GM18526 (cell line): Measurements from ENCODE around the gene PLEKHH1.

Source experiments
- POLR2A ChIP-seq: IDR thresholded peaks from 3 replicates; pipeline ENCODE4 v1.6.1; 2011; ENCODE audit not compliant: insufficient read length; ENCODE audit errors: extremely low read depth

PLEKHH1 gene

DNA sequence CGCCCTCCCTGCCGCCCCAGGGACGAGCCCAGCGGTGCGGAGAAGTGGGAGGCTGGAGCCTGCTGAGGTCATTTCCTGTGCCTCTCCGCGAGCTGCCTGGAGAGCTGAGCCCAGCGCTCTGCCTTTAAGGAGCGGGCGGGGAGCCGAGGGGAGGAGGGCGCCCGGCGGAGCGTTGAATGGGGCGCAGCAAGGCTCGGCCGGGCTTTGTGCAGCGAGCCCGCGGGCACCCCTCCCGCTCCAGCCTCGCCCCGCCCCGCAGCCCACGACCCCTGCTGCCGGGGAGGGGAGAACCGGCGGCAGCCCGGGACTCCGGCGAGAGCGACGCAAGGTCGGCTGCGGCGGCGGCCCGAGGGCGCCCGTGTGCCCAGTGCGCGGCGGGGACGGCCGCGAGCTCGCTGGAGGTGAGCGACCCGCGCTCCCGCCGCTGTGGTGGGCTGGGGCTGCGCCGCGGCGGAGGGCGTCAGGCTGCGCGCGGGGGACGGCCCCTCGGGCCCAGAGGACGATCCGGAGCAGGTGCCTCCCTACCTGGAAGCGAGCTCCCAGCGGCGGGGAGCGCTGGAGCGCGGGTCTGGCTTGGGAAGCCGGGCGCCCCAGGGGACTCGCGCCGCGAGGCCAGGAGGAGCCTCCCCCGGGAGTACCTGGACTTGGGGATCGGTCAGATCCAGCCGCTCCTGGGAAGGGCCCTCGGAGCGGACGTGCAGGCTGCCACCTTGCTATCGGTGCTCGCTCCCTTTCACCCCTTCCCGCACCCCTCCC lies at the start of gene PLEKHH1:
PLEKHH1 (plus strand) TSS at position 293 of the 756 bp plus-strand sequence. CDS start 8,578 bp downstream, outside the sequence.
- peak; percentile 17 for TF ChIP-seq POLR2A

DNA sequence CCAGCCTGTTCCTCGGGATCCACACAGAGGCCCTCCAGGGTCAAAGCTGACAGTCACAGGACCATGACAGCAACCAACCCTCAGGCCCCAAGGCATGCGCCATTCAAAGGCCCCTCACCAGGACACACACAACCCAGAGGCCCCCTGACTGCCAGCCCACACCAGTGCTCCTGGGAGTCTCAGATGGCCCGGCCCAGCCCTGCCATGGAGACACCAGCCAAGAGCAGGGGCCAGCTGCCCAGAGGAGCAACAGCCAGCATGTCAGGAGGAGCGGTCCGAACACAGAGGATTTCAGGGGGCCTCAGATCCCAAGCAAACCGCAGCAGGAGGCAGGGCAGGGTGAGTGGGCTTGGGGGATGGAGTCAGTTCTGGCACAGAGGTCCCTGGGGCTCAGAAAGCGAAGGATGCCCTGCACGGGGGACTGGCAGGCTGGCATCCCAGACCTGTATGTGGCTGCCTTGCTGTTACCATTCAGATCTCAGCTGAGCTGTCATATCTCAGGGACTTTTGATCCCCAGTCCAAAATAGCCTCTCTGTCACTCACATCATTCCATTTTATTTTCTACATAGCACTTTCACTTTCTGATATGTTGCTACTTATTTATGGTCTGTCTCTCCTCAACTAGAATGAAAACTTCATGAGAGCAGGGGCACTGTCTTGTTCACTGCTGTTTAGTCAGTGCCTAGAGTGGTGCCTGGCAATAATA lies 49.4 kb upstream of the PLEKHH1 start:
- no peak for TF ChIP-seq POLR2A

DNA sequence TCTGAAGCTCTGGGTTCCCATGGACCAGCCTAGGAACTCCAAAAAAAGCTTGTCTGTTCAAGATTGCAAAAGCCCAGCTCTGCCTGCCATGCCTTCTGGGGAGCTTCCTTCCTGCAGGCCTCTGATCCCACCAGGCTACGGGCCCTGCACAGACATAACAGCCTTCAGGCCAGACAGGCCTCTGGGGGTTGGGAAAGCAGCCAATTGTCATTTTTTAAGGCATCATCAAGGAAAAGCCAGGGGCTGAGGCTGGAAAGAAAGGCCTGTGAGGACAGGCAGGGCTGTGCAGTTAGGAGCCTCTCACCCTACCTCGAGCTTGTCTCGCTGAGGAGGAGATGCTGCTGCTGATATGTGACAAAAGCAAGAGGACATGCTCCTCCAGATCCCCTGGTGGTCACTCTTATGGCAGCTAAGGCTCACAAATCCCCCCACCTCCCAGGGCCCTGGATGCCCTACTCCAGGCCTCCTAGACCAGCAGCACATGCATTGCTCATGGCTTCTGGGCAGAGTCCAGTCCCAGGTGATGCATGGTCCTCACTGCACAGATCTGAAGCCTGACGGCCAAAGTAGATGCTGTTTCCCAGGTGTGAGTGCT lies 47.5 kb upstream of the PLEKHH1 start:
- no peak for TF ChIP-seq POLR2A

DNA sequence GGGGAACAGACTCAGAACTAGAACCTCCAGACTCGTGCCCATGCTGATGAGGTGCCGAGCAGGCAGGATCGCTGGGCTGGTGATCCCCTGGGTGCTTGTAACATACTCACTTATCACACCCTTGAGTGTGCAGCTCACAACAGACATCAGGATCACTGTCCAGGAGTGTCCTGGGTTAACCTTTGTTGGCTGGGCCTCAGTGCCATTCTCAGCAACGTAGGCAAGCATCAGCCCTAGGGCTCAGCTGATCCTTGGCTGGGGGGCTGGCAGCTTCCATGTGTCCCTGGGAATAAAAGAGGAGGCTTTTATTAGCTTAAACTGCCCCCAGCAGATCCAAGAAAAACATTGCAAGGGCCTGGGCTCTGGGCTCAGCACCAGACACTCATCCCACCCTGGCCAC lies 46.2 kb upstream of the PLEKHH1 start:
- TF ChIP-seq POLR2A: no peak

DNA sequence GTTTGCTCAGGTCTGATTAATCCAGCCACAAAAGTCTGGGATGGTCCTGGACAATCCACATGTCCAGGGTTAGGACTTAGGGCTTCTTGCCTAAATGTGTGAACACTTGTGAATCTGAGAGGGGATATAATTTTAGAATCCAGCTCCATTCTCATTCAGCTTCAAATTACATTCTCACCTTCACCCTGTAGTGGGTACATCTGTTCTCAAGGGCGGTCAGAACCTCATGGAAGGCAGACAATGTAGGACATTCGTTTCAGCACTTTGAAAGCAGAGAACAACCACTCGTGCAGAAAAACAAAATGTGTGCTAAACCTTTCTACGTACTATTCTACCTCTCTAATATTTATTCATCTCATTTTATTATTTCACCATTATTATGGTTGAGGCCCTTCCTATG lies 45.8 kb upstream of the PLEKHH1 start:
- TF ChIP-seq POLR2A: no peak

DNA sequence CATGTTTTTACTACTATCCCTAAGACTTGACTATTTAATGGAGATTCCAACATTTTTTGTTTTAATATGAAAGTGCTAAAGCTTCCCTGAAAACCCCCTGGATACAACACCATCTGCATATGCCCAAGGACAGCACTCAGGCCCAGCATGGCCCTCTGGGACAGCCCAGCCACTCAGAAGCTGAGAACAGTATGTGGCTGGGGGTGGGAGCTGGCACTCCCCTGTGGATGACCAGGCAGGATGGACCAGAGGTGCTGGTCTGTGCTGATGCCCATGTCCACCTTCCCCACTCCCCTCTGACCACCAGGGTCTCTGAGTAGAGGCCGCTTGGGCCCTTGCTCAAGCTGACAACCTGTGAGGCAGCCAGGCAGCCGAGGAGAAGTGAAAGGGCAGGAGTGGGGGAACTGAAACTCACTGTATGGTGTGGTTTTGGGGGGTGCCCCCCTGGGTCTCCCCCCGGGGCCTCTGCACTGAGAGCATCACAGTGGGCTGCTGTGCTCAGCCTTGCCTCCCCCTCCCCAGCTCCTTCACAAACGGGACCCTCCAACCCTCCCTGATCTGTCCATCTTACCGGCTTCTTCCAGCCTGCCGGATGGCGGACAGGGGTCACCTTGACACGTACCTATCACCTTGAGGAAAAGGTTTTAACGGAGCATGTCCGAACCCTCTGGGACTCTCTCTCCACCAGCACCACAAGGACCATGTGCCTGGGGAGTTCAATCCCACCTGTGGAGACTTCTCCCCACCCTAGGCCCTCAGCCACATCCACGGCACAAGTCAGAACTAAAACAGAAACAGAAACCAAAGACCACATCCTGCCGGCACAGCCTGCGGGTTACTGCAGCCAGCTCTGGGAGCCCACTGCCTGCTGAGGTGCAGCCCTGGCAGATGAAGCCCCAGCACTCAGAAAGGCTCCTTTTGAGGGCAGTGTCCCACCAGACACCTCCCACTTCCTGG lies 44.9 kb upstream of the PLEKHH1 start, which contains the start of gene TMEM229B:
TMEM229B (minus strand) TSS at position 785 of the 957 bp plus-strand sequence. CDS start 14,798 bp downstream, outside the sequence.
- TF ChIP-seq POLR2A: no peak

DNA sequence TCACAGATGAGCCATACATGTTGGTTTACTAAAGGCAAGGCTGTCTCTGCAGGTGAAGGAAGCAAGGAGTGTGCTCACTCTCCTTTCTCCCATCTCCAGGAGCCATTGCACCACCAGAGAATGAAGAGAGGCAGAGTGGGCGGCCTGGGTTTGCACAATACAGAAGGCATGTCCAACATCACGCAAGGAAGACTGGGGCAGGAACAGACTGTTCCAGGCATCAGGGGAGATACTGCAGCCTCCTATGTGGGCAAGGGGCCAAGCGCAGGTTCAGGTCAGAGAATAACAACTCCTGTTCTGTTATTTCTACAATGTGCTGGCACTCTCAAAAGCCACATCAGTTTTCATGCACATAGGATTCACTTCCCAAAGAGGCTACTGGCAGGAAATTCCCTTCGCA lies 42.9 kb upstream of the PLEKHH1 start:
- TF ChIP-seq POLR2A: no peak

DNA sequence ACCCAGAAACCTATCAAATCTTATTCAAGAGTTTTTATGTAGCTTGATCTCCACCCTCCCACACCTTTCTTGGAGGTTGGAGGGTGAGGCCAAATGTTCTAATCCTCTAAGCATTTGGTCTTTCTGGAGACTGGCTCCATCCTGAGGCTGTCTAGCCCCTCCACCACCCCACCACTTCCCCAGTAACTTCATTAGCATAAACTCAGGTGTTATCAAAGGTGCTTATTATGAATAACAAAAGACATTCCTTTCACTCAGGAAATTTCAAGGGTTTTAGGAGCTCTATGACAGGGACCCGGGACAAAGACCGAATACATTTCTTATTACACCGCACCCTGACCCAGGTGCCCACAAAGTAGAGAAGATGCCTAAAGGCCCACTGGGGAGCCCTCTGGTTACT lies 41.8 kb upstream of the PLEKHH1 start:
- TF ChIP-seq POLR2A: no peak

DNA sequence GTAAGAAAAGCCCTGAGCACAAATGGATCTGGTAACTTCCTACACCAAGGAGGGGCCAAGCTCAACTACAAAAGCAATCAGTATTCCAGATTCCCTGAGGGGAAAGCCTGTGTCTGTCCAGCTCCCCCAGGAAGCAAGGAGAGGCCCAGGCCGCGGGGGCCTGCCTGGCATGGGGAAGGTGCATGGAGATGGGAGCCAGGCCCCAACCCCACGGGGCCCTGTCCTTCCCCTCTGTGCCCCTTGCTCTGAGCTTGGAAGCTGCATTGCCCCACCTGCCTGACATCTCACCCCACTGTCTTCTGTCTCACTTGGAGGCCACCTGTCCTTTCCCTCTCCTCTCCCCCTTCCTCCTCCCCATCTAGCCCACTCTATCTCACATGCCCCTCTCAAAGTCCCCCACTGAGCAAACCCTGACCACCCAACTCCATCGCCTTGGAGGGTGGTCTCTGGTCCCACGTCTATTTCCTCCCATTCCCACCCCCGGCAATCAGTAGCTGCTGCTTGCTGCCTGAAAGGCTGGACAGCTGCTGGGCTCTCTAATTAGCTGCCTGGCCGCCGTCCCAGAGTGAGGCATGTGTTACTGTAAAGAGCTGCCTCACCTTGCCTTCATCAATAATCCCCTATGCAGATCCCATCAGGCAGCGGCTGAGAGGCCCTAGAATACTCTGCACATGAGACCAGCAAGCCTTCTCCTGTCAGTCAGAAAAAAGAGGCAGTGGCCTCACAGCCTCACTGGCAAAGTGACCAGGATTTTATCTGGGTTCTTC lies 41.2 kb upstream of the PLEKHH1 start:
- TF ChIP-seq POLR2A: no peak

DNA sequence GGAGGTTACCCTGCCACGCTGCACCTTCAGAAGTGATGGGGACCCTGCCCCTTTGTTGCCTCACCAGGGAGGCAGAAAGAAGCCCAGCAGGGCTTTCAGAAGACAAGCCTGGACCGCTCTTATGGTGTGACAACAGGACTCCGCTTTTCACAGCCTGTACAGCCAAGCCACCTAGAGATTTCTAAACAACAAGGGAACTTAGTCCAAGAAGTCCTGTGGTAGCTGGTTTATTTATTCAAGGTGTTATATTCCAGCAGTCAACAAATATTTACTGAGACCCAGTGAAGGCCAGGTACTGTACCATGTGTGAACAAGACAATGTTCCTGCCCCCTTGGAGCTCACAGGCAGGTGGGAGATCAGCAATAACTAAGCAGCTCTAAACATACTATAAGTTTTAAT lies 40.6 kb upstream of the PLEKHH1 start:
- TF ChIP-seq POLR2A: no peak

DNA sequence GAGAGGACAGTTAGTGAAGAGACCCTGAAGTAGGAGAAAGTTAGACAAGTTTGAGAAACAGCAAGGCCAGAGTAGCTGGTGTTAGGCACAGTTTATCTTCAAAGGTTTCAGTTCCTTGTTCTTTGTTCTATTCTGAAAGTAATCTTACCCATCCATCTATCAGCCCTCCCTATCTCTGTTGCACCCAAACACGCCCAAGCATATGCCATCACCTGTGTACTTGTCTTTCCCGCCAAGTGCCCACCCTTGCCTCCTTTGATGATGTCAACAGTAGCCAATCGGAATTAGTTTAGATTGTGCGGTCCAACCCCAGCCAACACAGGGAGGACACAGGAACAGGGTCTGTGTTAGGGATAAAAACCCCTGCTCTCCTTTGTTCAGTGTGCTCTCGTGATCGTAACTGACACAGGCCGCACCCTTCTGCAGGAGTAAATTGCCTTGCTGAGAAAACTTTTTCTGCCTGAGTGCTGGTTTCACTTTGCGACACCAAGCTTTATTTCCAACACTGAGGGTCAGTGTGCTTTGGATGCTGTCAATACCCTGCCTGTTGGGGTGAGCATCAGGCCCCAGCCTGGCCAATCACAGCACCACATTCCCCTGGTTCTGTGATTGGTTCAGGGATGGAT lies 39.9 kb upstream of the PLEKHH1 start:
- no peak for TF ChIP-seq POLR2A

DNA sequence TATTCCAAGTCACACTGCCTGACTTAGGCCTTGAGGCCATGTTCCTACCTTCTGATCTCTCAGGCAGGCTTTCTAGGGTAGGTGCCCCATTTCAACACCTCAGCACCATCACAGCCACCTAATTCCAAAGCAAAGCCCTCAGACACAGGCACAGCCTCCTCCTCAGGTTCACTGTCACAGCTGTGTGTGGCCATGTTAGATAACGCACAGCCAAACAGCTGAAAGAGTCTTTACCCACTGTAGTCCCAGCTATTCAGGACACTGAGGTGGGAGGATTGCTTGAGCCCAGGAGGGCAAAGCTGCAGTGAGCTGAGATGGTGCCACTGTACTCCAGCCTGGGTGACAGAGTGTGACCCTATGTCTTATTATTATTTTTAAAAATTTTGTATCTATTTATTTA lies 37.3 kb upstream of the PLEKHH1 start:
- TF ChIP-seq POLR2A: no peak

DNA sequence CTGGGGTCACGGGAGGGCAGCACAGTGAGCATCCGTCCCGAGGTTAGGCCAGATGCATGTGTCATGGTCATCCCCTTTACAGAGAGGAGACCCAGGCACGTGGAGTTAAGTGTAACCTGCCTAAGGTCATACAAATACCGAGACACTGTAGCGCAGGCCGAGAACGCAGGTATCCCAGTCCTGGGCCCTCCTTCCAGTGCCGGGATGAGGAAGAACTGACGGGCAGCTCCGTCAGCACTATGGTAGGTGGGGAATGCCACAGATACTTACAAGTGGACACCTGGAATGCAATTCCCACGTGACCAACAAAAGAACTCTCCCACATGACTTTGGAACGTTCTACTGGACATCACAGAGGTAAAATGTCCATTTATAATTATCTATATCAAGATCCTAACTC lies 35.9 kb upstream of the PLEKHH1 start:
- TF ChIP-seq POLR2A: no peak

DNA sequence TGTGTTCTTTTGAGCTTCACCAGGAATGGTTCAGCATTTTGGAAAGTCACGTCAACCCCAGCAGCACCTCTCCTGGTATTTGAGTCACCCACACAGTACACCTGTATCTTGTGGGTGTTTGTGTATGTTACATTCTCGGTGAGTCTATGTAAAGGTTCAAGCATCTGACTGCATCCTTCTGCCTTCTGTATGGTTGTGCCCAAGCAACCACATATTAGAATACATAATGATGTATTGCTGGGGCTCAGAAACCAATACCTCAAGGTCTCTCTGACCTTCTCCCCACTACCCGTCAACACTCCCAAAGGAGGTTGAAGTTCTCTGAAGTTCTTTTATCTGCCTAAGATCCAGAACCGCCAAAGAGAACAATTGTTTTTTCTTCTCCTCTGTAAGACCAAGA lies 35.4 kb upstream of the PLEKHH1 start:
- TF ChIP-seq POLR2A: no peak
